ENCODE data around the gene KDM4C. TPM values are rescaled to one million over a fixed set of nuclear protein-coding genes. Genes with fewer than 3 reads are reported as not detected.
"Not testable (repeated sequence)": the region's sequence is repeated elsewhere in the genome, so short reads cannot be mapped to it uniquely, and the experiment has no call there.

The KDM4C gene
- total RNA-seq, 1 donor from 2014 or later: 18.2 TPM

DNA sequence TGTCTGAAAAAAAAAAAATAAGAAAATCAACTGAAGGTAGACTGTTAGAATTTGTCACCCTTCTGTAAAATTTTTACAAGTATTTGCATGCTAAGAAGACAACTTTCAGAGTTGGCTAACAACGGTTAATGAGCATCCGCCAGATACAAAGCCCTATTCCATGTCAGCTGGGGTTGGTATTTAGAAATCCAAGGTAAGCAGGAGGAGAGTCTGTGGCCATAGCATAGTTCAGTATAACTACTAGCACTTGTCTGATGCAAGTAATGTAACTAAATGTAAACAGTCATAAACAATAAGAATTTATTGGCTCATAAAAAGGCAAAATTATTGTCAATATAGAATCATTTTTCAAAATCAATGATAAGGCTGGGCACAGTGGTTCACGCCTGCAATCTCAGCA, 45.7 kb upstream of the KDM4C start:
- Mint-ChIP-seq H3K4me1 (ENCODE audit: low read depth, unreplicated experiment) (no peaks in the 10 kb centered on the region), H3K9me3 (ENCODE audit: unreplicated experiment) (no peaks in the 10 kb centered on the region), H3K4me3 (ENCODE audit: unreplicated experiment) (no peak overlapping the region), H3K36me3 (ENCODE audit: low read depth, unreplicated experiment) (no peaks in the 10 kb centered on the region), H3K27me3 (ENCODE audit: low read depth, unreplicated experiment) (peaks cover 3% of the 10 kb centered on the region), H3K27ac (ENCODE audit: unreplicated experiment) (no peak overlapping the region)
- no peak for TF ChIP-seq CTCF (IDR thresholded peaks at IDR 0.05; ENCODE audit: insufficient read depth, low read depth, low read length)
- no peak for TF ChIP-seq EZH2 (IDR thresholded peaks at IDR 0.05; ENCODE audit: insufficient read depth, low read length)
- DNase-seq (ENCODE audit: low read depth) (no peak), FAIRE-seq (no peak)
- Histone ChIP-seq H3K27me3 (ENCODE audit: insufficient read depth, low read length) (no peaks in the 10 kb centered on the region), H3K4me2 (ENCODE audit: low read length) (no peak overlapping the region), H3K79me2 (ENCODE audit: insufficient read depth, low read length) (no peaks in the 10 kb centered on the region), H3K9ac (ENCODE audit: low read length) (no peak overlapping the region), H4K20me1 (ENCODE audit: insufficient read depth, low read length) (no peaks in the 10 kb centered on the region), H3K27ac (ENCODE audit: low read depth, low read length) (no peak overlapping the region), H3K9me3 (ENCODE audit: insufficient read depth, low read depth, low read length) (no peaks in the 10 kb centered on the region), H3K36me3 (ENCODE audit: insufficient read depth, low read length) (no peaks in the 10 kb centered on the region), H3K4me1 (ENCODE audit: insufficient read depth, low read length) (no peaks in the 10 kb centered on the region), H3K4me3 (ENCODE audit: insufficient read depth, low read depth, low read length) (no peak overlapping the region), H2AFZ (ENCODE audit: low read depth, low read length) (no peak overlapping the region)

DNA sequence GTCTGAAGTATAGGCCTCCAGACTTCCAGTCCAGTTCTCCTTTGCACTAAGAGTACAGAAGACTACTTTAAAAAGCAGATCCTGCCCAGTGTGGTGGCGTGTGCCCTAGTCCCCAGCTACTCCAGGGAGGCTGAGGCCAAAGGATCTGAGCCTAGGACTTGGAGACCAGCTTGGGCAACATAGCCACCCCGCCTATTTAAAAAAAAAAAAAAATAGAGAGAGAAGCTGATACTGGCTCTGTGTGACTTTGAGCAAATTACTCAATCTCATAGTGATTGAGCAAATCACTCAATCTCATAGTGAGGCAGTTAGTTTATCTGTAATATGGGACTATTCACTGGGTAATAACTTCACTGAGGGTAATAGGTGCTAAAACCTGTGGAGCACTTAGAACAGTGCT, 43.6 kb upstream of the KDM4C start:
- H3K4me2 ChIP-seq (ENCODE audit: low read length): no peak overlapping the region
- no peaks in the 10 kb centered on the region for H4K20me1 ChIP-seq (ENCODE audit: insufficient read depth, low read length)
- no peak overlapping the region for H3K9ac ChIP-seq (ENCODE audit: low read length)
- H3K79me2 ChIP-seq (ENCODE audit: insufficient read depth, low read length): no peaks in the 10 kb centered on the region
- no peaks in the 10 kb centered on the region for H3K9me3 Mint-ChIP-seq (ENCODE audit: unreplicated experiment)
- H3K9me3 ChIP-seq (ENCODE audit: insufficient read depth, low read depth, low read length): no peaks in the 10 kb centered on the region
- DNase-seq (ENCODE audit: low read depth) (no peak), FAIRE-seq (no peak)
- no peak overlapping the region for H2AFZ ChIP-seq (ENCODE audit: low read depth, low read length)
- no peaks in the 10 kb centered on the region for H3K27me3 ChIP-seq (ENCODE audit: insufficient read depth, low read length)
- no peak overlapping the region for H3K4me3 ChIP-seq (ENCODE audit: insufficient read depth, low read depth, low read length)
- H3K27ac Mint-ChIP-seq (ENCODE audit: unreplicated experiment): no peak overlapping the region
- no peak overlapping the region for H3K4me3 Mint-ChIP-seq (ENCODE audit: unreplicated experiment)
- no peak overlapping the region for H3K27ac ChIP-seq (ENCODE audit: low read depth, low read length)
- H3K36me3 ChIP-seq (ENCODE audit: insufficient read depth, low read length): no peaks in the 10 kb centered on the region
- no peak for TF ChIP-seq CTCF (IDR thresholded peaks at IDR 0.05; ENCODE audit: insufficient read depth, low read depth, low read length)
- no peak for TF ChIP-seq EZH2 (IDR thresholded peaks at IDR 0.05; ENCODE audit: insufficient read depth, low read length)
- no peaks in the 10 kb centered on the region for H3K4me1 Mint-ChIP-seq (ENCODE audit: low read depth, unreplicated experiment)
- H3K36me3 Mint-ChIP-seq (ENCODE audit: low read depth, unreplicated experiment): no peaks in the 10 kb centered on the region
- H3K4me1 ChIP-seq (ENCODE audit: insufficient read depth, low read length): no peaks in the 10 kb centered on the region
- peaks cover 3% of the 10 kb centered on the region for H3K27me3 Mint-ChIP-seq (ENCODE audit: low read depth, unreplicated experiment)

DNA sequence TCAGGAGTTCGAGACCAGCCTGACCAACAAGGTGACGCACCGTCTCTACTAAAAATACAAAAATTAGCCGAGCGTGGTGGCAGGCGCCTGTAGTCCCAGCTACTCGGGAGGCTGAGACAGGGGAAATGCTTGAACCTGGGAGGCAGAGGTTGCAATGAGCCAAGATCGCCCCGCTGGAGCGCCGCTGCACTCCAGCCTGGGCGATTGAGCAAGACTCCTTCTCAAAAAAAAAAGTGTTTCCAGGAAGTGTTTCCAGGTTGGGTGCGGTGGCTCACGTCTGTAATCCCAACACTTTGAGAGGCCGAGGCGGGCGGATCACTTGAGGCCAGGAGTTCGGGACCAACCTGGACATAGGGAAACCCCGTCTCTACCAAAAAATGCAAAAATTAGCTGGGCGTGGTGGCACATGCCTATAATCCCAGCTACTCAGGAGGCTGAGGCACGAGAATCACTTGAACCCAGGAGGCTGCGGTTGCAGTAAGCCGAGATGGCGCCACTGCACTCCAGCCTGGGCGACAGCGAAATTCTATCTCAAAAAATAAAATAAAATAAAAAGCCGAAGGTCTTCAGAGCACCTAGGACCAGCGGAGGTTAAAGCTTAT, 42.5 kb upstream of the KDM4C start:
- not testable (repeated sequence) for H3K4me3 Mint-ChIP-seq (ENCODE audit: unreplicated experiment); H3K27ac Mint-ChIP-seq (ENCODE audit: unreplicated experiment); H3K27ac ChIP-seq (ENCODE audit: low read depth, low read length); H3K4me1 Mint-ChIP-seq (ENCODE audit: low read depth, unreplicated experiment); DNase-seq (ENCODE audit: low read depth); H3K4me1 ChIP-seq (ENCODE audit: insufficient read depth, low read length); H3K9ac ChIP-seq (ENCODE audit: low read length); H3K36me3 Mint-ChIP-seq (ENCODE audit: low read depth, unreplicated experiment); H3K9me3 ChIP-seq (ENCODE audit: insufficient read depth, low read depth, low read length); H4K20me1 ChIP-seq (ENCODE audit: insufficient read depth, low read length); H3K36me3 ChIP-seq (ENCODE audit: insufficient read depth, low read length); H3K4me3 ChIP-seq (ENCODE audit: insufficient read depth, low read depth, low read length); FAIRE-seq; H3K4me2 ChIP-seq (ENCODE audit: low read length); H3K9me3 Mint-ChIP-seq (ENCODE audit: unreplicated experiment); H3K27me3 ChIP-seq (ENCODE audit: insufficient read depth, low read length); H3K27me3 Mint-ChIP-seq (ENCODE audit: low read depth, unreplicated experiment); H3K79me2 ChIP-seq (ENCODE audit: insufficient read depth, low read length)
- H2AFZ ChIP-seq (ENCODE audit: low read depth, low read length): peak overlapping the region; percentile 92
